Activated T-helper 1 cell treated with anti-CD3 and anti-CD28 coated beads, Interleukin-2, amount 50 U/mL, for 16 hours (primary cell): ENCODE results near the gene FARS2.

Source experiments
- DNase-seq, 2 donors: peaks; one replicate each; pipeline ENCODE4 v3.0.0-alpha.2; 2020; ENCODE audit warnings: low read depth in 1 of 2, low spot score in 1 of 2

FARS2 gene

DNA sequence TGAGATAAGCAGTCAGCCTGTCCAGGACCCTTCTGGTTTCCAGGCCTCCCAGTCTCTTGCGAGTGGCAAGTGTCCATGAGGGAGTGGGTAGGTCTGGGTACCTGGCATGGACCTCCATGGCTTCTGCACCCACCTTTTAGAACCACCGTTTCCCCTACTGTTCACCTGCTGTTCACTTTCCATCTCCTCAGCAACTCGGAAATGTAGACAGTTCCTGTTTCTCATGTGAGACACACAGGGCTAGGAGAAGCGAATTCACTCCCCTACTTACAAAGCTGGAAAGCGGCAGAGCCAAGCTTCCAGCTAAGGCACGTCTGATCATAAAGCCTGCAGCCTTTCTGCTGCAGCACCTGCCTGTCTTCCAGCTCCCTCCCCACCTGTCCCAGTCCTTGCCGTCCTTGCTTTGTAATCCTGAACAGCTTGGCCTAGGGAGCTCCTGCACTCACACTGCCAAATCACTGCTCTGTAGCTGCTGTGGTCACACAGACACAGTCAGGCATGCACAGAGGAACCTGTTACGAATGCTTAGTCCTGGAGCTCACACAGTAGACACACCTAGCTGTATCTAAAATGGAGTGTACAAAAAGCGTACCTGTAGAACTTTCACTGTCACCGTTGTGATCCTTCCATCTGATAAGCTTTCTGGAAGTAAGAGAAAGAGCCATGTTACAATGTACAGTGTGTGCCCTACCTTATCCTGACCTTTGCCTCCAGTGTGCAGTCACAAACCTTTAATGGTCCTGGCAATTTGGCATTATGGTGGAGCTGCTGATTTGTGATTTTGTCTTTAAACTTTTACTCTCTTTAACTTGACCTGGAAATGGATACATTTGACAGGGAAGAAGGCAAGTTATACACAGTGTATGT, 451.3 kb downstream of the FARS2 start:
- no peak for DNase-seq

DNA sequence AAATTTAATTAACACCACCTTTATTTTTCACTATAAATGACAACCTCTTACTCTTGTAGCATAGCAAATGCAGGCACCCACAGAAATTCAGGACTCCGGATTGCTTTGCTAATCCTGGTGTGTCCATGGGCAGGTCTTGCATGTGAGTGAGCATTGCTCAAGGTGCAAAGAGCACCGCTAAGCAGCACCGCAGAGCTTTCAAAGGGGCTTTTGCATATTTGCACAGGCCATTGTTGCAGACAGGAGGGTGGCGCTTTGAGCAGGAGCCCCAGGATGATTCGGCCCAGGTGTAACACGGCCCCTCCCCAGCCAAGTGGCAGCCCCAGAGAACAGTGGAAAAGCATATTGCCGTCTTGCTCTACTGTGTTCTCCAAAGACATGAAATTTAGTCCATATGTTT, 452.2 kb downstream of the FARS2 start:
- DNase-seq = no peak

- DNase-seq = no peak
Observed at GRCh38 chr6:5718231-5718947, 457.1 kb downstream of the FARS2 start.

DNA sequence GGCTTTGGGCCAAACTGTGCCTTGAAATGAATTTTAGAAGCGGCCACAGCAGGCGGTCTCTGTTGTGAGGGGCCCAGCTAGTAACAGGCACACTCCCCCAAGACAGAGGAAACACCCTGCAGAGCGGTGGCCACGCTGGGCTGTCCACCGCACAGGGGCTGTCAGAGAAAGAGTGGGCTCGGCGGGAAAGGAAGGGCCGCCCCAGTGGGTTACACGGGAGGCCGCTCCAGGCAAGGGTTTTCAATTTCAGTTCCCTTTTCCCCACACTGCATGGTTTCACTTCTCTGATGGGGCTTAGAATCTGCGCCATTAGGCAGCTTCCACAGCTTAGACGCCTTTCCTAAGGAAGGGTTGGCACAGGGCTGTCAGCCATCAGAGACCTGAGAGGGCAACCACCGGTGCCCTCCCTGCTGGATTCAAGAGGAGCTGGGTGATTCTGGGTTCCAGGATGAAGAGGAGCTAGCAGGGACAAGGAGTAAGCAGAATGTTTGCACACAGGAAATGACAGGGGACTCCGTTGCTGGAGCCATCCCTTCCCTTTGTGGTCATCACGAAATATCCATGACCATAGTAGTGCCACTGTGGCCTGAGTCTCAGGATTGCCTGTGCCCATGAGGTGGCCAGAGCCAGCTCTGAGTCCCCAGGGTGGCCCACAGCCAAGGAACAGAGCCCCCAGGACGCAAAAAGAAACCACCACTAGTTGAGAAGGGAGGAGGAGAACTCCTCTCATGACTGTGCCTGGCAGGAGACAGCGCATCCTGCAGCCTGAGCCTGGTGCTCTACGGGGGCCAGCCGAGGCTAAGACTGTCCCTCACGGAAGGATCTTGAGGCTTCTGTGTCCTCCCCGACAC, 462.8 kb downstream of the FARS2 start:
- DNase-seq = no peak

DNA sequence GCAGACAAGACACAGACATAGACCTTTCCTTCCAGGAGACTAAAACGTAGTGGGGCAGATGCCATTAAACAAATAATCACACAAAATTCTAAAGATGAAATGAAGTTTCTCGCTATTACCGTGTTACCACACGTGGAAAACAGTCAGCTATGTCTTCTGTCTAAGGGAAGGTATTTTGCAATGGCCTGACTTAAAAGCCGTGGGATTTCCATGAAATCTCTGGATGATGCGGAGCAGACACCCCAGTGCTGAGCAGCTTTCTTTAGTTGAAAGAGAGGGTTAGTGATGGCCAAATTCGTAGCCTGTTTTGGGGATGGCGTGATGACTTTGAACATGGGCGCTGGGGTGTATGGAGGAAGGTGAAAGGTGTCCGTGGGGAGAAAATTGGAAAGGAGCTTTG, 463.6 kb downstream of the FARS2 start:
- DNase-seq = no peak

DNA sequence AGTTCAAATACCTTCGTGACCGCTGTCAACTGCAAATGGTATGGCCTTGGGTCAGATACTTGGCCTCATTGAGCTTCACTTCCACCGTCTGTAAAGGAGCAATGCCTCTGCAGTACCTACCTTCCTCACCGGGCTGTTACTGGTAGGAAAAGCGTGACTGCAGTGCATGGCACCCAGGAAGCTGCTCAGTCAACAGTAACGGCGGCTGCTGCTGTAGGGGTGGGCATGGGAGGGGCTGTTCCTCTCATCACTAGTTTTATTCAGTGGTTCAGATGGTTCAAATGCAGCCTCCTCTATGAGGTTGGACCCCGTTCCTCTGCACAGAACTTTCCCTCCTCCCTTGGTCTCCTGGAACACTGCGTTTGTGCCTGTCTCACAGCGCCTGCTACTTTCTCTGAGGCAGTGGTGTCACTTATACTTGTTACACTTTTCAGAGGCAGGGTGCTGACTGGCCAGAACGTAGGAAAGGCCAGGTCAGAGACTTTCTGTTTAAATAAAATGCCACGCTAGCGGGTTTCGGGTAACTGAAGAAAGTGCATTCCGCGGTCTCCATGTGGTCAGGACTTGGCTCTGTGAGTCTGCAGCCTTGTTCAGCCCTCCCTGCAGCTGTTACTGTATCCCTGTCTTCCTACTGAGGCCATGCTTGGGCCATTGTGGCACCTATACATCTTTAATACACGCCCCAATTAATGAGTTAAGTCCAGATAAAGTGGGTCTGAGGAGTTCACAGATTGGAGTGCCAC, 465.8 kb downstream of the FARS2 start:
- no peak for DNase-seq

- DNase-seq = no peak
Observed at GRCh38 chr6:5728351-5729079, 467.2 kb downstream of the FARS2 start.

DNA sequence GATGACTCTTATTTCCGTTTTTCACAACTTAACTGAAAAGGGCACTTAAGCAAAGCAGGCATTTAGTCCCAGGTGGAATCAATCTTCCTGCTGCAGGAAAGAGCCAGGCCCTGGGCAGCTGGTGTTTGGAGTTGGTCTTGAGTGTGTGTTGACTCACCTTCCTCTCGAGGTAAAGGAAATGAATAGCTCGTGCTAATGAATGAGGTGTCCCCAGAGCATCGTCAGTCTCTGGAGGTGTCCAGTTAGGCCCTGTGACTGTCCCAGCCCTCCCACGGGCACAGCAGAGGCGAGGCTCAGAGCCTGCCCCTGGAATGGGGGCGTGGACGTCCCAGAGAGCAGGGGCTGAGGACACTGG, 467.7 kb downstream of the FARS2 start:
- DNase-seq = no peak

- no peak for DNase-seq
Observed at GRCh38 chr6:5729813-5730517, 468.7 kb downstream of the FARS2 start.

DNA sequence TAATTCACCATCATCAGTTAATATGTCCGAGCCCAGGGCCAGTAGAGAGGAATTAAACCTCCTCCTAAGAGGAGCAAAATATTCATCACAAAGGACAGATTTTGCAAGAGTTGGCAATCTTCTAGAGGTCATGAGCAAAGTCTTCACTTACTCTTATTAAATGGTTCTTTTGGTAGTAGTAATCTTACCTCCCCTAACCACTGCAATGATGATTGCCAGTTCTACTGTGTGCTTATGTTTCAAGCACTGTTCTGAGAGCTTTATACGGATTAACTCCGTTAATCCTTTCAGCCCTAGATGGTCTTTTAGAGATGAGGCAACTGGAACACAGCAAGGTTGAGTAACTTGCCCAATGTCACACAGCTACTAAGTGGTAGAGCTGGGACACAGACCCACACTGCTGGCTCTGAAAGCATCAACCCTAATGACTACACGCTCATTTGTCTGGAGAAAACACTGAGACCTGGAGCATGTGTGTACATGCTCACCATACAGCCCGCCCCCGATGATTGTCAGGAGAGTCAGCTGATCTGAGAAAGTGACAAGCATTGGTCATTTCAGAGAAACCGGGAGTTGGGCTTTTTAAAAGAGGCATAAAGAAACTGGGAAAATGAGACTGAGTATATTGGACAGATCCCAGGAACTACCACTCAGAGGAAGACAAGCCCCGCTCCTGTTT, 469.4 kb downstream of the FARS2 start:
- DNase-seq = no peak

GRCh38 chr6:5731435-5731834, 470.1 kb downstream of the FARS2 start:
- no peak for DNase-seq

DNA sequence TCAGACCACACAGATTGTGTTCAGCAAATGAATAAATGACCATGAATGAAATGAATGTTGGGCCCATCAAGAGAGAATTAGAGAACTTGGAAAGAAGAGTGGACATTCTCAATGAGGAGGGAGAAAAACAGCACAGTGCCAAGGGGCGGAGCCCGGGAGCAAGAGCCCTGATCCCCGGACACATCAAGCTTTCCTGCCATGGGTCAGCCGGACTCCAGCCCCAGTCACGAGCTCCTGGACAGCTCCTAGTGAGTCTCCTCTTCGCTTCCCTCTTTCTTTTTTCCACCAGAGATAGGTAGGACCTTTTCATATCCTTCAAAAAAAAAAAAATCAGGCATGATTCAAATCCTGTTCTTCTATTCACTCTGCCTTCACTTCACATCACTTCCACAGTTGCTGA, 471.2 kb downstream of the FARS2 start:
- DNase-seq = no peak

DNA sequence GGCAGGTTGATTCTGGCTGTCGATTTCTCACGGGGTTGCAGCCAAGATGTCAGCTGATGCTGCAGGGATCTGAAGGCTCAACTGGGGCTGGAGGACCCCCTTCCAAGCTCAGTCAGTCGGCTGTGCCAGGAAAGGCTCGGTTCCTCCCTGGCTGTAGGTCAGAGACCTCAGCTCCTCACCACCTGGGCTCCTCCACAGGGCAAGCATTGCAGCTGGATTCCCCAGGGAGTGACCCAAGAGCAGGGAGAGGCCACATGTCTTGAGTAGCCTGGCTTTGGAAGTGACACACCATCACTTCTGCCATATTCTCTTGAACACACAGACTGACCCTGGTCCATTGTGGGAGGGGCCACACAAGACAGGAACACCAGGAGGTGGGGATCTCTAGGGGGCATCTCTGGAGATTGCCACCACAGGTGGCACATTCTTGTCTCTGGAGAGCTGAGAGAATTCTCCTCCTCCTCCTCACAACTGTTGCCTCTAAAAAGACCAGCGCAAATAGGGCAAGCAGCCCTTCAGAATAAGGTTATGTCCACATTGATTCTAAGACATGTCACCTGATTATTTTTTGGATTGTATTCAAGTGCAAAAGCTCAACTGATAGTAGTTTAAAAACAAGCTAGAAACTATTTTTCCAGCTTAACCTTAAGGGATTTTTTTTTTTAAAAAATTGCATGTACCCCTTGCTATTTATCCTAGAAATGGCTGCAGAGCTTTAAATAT, 474.9 kb downstream of the FARS2 start:
- no peak for DNase-seq

DNA sequence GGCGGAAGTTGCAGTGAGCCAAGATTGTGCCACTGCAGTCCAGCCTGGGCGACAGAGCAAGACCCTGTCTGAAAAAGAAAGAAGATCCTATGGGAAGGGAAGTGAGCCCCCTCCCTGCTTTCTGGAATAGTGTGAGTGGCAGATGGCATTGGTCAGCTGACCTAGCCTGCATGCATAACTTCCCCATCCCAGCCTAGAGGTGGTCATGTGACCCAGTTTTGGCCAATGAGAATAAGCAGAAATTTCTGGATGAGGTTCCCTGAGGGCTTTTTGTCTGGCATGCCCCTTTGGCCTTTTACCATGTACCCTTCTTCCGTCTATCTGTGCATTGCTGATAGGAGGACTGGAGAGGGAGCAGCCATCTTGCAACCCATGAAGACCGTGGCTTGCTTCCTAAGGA, 476.1 kb downstream of the FARS2 start:
- no peak for DNase-seq

DNA sequence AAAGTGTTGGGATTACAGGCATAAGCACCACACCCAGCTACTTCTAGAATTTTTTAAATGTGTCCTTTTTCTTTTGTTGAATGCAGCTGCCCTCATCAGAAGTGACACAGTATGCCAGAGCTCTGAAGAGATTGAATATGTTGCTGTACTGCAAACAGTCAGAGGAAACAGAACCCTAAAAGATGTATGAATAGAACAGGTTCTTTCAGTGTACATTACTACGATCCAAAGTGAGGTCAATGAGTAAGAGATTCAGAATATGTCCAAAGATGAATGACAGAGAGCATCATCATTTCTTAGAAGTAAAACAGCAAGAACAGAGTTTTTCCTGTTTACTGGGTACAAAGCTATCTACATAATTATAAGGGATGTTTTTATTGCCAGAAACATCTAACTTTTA, 476.9 kb downstream of the FARS2 start:
- no peak for DNase-seq

- DNase-seq = no peak
Observed at GRCh38 chr6:5744497-5744896, 483.2 kb downstream of the FARS2 start.

DNA sequence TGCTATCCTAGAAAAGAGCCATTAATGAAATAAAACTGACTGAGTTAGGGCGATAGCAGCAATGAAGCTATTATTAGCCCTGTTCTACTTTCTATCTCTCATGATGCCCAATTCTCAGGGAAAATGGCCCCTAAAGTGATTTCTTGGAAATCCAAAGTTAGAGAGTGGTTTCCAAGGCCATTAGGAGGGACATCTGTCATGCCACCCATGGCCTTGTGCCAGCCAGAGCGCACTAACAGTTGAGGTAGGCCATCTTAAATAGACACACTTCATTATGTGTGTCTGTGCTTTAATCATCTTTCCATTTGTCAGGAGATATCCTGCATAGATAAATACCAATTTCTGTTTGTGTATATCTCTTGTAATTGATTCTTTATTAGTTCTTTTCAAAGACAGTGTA, 483.8 kb downstream of the FARS2 start:
- DNase-seq = no peak

- DNase-seq = no peak
Observed at GRCh38 chr6:5746053-5746758, 484.9 kb downstream of the FARS2 start.
